ENCODE measurements around the gene DONSON.

DNA sequence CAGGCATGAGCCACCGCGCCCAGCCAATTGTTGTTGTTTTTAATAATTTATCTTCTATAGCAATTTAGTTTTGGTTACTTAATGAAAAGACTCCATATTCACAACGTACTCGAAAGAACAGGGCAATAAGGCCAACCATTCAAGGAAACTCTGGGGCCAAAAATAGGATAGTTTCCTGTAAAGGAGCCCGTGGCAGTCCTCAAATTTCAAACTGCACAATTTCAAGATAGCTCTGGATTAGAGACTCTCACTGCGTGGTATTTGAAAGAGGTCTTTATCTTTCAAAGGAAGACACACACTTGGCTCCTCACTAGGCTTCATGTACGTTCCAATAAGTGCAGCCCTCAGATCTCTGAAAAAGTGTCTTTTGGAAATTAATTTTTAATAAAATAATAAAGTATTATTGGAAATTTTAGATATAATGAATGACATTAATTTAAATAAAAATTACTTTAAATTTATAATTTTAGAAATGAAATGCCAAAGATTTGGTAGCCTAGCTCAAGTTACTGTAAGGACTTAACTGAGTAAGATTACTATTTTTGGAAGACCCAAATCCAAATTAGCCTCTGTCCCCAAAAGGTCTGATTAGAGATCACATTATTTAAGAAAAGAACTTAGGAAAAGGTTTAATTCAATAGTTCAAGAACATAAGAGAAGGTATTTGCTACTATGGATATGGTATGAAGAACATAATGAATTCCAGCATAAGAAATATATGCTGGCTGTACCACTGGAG lies 22.7 kb upstream of the DONSON start:
- TF ChIP-seq POLR2A (IDR thresholded peaks at IDR 0.05) (no peak), POLR2AphosphoS5 (IDR thresholded peaks at IDR 0.05) (no peak)
- TF ChIP-seq, protein P1, sequence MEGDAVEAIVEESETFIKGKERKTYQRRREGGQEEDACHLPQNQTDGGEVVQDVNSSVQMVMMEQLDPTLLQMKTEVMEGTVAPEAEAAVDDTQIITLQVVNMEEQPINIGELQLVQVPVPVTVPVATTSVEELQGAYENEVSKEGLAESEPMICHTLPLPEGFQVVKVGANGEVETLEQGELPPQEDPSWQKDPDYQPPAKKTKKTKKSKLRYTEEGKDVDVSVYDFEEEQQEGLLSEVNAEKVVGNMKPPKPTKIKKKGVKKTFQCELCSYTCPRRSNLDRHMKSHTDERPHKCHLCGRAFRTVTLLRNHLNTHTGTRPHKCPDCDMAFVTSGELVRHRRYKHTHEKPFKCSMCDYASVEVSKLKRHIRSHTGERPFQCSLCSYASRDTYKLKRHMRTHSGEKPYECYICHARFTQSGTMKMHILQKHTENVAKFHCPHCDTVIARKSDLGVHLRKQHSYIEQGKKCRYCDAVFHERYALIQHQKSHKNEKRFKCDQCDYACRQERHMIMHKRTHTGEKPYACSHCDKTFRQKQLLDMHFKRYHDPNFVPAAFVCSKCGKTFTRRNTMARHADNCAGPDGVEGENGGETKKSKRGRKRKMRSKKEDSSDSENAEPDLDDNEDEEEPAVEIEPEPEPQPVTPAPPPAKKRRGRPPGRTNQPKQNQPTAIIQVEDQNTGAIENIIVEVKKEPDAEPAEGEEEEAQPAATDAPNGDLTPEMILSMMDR (IDR thresholded peaks at IDR 0.05): no peak

Measured in prostate gland (tissue), 2 donors.